ENCODE data around the gene CDC37.
"Not testable (repeated sequence)": the region's sequence is repeated elsewhere in the genome, so short reads cannot be mapped to it uniquely, and the experiment has no call there.

DNA sequence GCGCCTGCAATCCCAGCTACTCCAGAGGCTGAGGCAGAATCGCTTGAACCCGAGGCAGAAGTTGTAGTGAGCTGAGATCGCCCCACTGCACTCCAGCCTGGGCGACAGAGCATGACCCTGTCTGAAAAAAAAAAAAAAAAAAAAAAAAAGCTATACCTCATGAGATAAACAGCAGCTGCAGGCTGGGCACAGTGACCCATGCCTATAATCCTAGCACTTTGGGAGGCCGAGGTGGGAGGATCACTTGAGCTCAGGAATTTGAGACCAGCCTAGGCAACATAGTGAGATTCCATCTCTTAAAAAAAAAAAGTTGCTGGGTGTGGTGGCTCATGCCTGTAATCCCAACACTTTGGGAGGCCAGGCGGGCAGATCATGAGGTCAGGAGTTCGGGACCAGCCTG, 4.0 kb downstream of the CDC37 start:
- not testable (repeated sequence) for TF ChIP-seq POLR2AphosphoS5 (IDR thresholded peaks at IDR 0.05; ENCODE audit: low read depth); EZH2 (IDR thresholded peaks at IDR 0.05; ENCODE audit: low read depth, unreplicated experiment); EZH2phosphoT487 (IDR thresholded peaks at IDR 0.05; ENCODE audit: unreplicated experiment)
- TF ChIP-seq, protein P1, sequence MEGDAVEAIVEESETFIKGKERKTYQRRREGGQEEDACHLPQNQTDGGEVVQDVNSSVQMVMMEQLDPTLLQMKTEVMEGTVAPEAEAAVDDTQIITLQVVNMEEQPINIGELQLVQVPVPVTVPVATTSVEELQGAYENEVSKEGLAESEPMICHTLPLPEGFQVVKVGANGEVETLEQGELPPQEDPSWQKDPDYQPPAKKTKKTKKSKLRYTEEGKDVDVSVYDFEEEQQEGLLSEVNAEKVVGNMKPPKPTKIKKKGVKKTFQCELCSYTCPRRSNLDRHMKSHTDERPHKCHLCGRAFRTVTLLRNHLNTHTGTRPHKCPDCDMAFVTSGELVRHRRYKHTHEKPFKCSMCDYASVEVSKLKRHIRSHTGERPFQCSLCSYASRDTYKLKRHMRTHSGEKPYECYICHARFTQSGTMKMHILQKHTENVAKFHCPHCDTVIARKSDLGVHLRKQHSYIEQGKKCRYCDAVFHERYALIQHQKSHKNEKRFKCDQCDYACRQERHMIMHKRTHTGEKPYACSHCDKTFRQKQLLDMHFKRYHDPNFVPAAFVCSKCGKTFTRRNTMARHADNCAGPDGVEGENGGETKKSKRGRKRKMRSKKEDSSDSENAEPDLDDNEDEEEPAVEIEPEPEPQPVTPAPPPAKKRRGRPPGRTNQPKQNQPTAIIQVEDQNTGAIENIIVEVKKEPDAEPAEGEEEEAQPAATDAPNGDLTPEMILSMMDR (conservative IDR thresholded peaks at IDR 0.05; ENCODE audit: low read depth in 2 of 2), result not testable (repeated sequence)
- TF ChIP-seq, protein P2, sequence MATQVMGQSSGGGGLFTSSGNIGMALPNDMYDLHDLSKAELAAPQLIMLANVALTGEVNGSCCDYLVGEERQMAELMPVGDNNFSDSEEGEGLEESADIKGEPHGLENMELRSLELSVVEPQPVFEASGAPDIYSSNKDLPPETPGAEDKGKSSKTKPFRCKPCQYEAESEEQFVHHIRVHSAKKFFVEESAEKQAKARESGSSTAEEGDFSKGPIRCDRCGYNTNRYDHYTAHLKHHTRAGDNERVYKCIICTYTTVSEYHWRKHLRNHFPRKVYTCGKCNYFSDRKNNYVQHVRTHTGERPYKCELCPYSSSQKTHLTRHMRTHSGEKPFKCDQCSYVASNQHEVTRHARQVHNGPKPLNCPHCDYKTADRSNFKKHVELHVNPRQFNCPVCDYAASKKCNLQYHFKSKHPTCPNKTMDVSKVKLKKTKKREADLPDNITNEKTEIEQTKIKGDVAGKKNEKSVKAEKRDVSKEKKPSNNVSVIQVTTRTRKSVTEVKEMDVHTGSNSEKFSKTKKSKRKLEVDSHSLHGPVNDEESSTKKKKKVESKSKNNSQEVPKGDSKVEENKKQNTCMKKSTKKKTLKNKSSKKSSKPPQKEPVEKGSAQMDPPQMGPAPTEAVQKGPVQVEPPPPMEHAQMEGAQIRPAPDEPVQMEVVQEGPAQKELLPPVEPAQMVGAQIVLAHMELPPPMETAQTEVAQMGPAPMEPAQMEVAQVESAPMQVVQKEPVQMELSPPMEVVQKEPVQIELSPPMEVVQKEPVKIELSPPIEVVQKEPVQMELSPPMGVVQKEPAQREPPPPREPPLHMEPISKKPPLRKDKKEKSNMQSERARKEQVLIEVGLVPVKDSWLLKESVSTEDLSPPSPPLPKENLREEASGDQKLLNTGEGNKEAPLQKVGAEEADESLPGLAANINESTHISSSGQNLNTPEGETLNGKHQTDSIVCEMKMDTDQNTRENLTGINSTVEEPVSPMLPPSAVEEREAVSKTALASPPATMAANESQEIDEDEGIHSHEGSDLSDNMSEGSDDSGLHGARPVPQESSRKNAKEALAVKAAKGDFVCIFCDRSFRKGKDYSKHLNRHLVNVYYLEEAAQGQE (IDR thresholded peaks at IDR 0.05; ENCODE audit: unreplicated experiment), result not testable (repeated sequence)
- TF ChIP-seq, protein P3, sequence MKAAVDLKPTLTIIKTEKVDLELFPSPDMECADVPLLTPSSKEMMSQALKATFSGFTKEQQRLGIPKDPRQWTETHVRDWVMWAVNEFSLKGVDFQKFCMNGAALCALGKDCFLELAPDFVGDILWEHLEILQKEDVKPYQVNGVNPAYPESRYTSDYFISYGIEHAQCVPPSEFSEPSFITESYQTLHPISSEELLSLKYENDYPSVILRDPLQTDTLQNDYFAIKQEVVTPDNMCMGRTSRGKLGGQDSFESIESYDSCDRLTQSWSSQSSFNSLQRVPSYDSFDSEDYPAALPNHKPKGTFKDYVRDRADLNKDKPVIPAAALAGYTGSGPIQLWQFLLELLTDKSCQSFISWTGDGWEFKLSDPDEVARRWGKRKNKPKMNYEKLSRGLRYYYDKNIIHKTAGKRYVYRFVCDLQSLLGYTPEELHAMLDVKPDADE (IDR thresholded peaks at IDR 0.05), result not testable (repeated sequence)
